Measurements from ENCODE around the gene CEP170.
"Not testable (repeated sequence)": the region's sequence is repeated elsewhere in the genome, so short reads cannot be mapped to it uniquely, and the experiment has no call there.

The CEP170 gene

DNA sequence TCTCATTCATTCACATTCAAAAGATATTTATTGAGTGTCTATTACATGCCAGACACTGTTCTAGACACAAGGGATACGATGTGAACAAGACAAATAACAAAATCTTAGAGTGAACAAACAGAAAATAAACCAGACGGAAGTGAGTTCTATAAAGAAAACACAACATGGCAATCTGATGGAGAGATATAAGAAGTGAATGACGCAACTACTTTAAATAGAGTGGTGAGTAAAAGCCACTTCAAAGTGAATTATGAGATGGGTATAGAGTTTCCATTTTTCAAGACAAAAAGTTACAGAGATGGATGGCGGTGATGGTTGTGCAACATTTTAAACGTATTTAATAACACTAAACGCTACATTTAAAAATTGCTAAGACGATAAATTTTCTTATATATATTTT, 75.4 kb downstream of the CEP170 start:
- FAIRE-seq (no peak), DNase-seq (ENCODE audit: low spot score) (no peak)

DNA sequence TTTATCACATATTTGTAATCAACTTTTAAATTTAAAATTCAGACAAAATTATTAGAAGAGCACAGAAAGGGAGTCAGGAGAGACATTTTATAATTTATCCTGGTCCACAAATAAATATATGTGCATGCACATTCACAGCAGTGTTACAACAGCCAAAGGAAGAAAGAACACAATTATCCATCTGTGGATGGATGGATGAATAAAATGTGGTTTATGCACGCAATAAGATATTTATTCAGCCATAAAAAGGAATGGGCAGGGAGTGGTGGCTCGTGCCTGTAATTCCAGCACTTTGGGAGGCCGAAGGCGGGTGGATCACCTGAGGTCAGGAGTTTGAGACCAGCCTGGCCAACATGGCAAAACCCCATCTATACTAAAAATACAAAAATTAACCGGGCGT, 77.3 kb downstream of the CEP170 start:
- FAIRE-seq; DNase-seq (ENCODE audit: low spot score): not testable (repeated sequence)

DNA sequence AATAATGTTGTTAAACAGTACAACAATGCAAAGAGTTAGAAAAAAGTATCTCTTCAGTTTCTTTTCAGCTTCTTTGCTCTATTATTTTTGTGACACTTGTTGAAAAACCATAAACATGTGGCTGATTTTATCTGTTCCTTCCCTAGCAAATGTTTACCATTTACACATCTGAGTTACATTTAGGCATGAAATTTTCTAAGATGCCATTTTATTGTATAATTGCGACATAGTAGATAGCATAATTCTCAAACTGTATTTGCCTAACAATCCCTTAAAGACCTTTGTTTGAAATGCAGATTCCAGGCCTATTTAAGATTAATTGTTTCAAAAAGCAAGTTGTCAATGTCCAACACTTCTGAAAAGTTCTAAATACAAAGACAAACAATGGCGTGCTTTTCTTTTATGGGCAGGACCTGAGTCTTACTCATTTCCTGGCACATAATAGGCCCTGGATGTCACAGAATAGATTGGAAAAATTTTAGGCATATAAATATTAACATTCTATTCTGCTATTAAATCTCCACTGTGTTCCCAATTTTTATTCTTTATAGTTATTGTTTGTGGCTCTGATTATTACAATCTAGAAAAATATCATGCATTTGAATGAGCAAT, 81.2 kb downstream of the CEP170 start:
- not testable (repeated sequence) for FAIRE-seq

DNA sequence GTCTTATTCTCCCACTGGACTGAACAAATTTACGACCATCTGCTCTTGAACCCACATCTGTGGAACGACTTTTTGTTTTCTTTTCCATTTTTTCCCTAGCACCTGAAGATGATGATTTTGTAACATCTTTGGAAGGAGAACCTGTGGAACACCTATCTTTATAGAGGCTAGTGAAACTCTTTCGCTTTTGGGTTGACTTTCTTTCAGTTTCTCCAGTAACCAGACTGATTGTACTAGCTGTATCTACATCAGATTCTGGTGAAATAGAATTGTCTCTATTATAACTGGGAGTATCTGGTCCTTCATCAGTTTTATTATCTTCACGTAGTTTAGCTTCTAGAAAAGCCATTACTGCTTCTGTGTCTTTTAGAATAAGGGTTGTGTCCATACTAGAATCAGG, 90.2 kb downstream of the CEP170 start:
- not testable (repeated sequence) for FAIRE-seq; DNase-seq (ENCODE audit: low spot score)

More for the DNA sequence above, 81.2 kb downstream of the CEP170 start:
- DNase-seq (ENCODE audit: low spot score) = not testable (repeated sequence)

DNA sequence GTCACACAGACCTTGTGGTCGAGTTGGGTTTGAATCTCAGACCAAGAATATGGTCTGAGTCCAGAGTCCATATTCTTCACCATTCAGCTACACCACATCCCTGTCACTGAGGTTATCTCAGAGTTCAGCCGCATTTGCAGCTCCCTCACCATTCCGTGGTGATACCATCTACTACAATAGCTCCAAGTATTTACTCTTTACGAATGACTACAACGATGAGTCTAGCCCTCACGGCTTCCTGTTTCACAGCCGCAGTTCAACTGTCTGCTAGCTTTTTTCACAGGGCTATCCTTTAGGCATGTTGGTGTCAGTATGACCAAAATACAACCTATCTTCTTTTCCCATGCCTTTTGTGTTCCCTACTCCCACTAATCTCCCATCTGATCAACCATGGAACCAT, 104.2 kb downstream of the CEP170 start:
- not testable (repeated sequence) for DNase-seq (ENCODE audit: low spot score); FAIRE-seq

DNA sequence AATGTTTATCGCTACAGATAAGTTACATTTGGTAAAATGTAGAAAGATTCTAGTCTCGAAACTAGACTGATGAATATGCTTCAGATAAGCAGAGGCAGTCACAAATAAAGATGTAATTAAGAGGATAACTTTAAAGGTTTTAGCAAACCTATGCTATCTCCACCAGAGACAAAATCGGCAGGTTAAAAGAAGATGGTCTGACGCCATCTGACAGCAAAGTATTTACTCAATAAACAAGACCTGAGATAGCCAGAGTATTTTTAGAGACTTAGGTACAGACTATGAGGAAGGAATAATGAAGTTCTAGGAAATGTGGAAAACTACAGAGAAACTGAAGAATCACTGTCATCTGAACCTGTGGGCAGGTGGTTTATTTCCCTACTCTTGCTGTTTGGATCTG, 106.0 kb downstream of the CEP170 start:
- not testable (repeated sequence) for DNase-seq (ENCODE audit: low spot score); FAIRE-seq

DNA sequence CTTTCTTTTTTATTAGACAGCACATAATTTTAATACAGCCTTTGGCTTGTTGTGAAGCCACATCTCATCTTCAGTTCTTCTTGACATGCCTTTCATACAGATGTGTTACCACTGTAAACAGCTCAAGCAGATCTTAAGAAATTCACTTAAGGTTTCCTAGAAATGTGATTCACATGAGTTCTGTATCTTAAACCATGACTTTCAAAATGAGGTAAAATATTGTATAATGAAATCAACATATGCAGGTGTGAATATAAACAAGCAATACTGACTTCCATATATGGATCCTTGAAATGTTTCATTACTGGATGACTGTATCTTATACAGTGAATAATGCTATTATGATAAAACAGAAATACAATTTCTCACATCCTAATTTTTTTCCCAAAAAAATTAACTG, 107.7 kb downstream of the CEP170 start:
- not testable (repeated sequence) for FAIRE-seq; DNase-seq (ENCODE audit: low spot score)

DNA sequence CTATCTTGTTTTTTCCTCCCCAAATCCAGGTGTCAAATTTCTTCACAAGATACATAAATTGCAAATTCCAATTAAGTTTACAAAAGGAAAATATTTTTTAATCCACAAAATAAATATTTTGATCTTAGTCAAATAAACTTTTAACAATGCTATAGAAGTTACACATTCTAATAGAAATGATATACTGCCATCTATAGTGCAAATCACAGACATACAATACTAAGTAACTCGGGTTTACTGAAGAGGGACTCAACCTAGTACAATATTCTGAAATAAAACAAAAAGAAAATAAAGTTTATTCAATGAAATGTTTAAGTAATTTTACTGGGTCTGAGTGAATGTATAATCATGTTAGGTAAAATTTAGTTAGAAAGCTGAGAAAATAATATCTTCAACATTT, 114.6 kb downstream of the CEP170 start:
- DNase-seq (ENCODE audit: low spot score) = not testable (repeated sequence)
- peak; percentile 78 for FAIRE-seq

DNA sequence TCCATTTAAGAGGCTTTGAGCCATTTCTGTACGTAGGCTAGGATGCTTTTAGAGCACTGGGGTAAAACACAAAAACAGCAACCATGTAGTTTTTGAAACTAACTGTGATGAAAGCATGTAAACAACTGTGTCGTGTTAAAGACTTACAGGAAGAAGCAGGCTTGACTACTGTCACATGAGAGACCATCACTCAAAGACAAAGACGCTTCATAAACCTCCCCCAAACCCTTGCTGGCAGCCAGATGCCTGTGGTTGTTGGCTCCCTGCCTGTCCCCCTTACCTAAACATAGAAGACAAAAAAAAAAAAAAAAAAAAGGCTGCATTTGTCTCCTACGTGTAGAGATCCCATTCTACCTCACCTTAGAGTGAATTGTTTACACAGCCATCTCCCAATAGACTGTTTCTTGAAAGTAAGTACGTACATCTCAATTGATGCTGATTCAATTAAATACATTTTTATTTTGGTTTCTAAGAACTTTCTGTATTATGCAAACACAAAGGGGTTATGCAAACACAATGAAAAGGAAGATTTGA, 132.1 kb downstream of the CEP170 start:
- not testable (repeated sequence) for FAIRE-seq; DNase-seq (ENCODE audit: low spot score)

DNA sequence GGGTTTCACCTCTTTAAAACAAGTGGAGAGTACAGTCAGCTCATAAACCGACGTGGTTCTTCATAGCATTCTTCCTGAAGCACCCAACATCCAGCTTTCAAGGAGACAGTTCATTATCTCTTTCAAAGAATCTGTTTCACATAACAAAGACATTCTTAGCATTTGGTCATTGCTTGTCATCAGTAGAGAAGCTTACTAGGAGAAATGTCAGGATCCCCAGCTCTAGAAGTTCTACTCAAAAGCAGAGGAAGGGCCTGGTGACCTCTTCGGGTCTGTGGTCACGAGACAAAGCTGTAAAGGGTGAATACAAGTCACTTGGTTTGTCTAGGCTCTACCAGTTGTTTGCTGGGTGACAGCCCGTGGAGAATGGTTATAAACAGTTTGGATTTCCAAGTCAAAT, 133.1 kb downstream of the CEP170 start:
- not testable (repeated sequence) for DNase-seq (ENCODE audit: low spot score); FAIRE-seq

DNA sequence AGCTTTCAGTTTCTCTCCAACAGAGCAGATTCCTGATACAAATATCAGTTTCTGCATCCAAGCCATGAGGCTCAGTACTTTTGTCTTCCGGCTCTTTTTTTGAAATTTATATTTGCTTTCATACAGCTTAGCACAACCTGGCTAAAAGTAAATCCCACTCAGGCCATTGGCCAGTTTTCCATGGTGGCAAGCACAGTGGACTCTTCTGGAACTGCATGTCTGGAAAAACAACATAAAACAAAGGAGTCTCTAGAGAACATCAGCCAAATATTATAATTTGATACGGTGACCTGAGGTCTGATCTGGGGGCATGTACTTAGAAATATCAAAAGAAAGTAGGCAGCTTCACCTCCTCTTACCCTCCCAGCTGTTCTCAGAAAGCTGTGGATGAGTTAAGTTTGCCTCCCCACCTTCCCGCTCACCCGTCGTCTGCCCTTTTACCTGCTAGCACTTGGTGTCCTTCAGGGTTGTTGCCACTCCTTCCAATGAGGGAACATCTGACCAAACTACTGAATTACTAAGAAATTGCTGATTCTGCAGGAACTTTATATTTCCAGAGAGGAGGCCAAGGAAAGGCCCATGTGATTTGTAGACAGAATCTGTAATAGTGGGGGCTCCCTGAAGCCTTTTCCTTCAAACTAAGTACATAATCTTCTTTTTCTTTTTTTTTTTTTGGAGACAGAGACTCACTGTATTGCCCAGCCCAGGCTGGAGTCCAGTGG, 136.3 kb downstream of the CEP170 start:
- FAIRE-seq; DNase-seq (ENCODE audit: low spot score): not testable (repeated sequence)

DNA sequence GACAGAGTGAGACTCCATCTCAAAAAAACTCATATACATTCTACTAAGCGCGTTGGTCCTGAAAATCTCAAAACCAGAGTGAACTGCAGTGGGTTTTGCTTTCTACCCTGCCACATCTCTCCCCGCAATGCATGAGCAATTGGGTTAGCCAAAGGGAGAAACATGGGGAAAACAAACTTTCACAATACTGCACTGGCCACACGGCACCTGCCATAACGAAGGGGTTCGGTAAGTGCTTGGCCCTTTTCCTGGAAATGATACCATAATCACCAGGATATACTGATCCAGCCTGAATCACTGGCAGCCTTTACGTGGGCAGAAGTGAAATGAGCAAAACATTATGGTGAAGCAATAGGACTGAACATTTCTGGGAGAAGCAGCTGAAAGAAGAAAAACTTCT, 138.9 kb downstream of the CEP170 start:
- FAIRE-seq; DNase-seq (ENCODE audit: low spot score): not testable (repeated sequence)

DNA sequence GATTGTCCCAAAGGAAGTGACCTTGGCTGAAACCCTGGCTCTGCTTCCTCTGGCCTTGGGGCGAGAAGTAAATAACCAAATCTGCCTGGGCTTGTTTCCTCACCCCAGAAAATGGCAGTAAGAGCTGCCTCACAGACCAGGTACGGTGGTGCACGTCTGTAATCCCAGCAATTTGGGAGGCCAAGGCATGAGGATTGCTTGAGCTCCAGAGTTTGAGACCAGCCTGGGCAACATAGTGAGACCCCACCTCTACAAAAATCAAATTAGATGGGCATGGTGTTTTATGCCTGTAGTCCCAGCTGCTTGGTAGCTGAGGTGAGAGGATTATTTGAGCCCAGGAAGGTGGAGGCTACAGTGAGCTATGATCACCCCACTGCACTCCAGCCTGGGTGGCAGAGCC, 140.3 kb downstream of the CEP170 start:
- not testable (repeated sequence) for DNase-seq (ENCODE audit: low spot score); FAIRE-seq

DNA sequence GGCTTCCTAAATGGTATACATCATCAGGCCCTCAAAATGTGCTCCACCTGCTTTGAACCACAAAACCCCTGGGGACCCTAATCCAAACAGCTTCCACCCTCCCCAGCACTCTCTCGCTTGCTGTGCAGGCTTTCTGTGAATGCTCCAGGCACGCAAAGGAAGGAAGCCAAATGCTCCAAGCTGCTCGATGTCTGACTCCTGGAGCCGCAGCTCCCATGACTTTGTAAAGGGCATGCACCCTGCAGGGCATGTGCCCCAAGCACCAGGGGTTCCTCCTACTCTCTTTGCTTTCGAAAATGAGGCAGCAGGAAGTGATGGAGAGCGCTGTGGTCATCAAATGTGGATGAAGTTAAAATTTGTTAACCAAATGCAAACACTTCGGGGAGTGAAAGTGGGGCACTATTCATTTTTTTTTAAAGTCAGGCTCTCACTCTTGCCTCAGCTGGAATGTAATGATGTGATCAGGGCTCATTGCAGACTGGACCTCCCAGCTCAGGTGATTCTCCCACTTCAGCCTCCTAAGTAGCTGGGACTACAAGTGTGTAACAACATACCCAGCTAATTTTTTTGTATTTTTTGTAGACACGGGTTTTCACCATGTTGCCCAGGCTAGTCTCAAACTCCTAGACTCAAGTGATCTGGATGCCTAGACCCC, 140.9 kb downstream of the CEP170 start:
- DNase-seq (ENCODE audit: low spot score); FAIRE-seq: not testable (repeated sequence)

DNA sequence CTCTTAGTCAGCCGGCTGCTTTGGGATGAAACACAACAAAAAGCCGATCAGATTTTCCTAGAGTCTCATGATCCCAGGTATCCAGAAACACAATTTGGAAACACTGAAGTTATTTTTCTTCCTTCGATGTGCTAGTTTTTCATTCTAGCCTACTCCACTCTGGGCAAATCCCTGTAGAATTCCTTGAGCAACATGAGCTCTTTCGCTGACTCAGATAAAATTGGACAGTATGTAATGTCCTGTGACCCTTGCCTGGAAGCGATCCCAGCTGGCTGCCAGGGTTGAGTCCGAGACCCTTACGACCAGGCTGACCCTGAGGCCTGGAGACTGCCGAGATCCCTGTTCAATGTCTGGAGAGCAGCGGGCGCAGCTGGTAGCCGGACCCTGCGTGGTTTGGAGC, 147.9 kb downstream of the CEP170 start:
- not testable (repeated sequence) for DNase-seq (ENCODE audit: low spot score); FAIRE-seq

DNA sequence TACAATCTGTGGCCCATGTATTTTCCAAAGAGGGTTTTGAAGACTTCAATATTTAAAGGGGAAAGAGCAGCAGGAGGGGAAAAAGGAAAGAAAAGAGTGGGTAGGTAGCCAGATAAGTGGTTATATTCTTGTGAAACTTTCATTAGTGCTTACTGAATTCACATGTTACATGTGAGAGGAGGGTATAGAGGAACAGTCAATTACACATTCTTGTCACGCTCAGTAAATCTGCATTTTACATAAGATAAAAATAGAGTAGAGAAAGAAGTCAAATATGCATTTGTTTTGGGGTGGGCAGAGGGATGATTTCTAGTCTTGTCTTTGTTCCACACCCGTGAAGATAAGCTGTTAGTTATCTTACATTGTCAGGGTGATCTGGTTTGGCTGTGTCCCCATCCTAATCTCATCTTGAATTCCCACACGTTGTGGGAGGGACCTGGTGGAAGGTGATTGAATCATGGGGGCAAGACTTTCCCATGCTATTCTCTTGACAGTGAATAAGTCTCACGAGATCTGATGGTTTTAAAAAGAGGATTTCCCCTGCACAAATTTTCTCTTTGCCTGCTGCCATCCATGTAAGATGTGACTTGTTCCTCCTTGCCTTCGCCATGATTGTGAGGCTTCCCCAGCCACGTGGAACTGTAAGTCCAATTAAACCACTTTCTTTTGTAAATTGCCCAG, 149.3 kb downstream of the CEP170 start:
- not testable (repeated sequence) for FAIRE-seq; DNase-seq (ENCODE audit: low spot score)

DNA sequence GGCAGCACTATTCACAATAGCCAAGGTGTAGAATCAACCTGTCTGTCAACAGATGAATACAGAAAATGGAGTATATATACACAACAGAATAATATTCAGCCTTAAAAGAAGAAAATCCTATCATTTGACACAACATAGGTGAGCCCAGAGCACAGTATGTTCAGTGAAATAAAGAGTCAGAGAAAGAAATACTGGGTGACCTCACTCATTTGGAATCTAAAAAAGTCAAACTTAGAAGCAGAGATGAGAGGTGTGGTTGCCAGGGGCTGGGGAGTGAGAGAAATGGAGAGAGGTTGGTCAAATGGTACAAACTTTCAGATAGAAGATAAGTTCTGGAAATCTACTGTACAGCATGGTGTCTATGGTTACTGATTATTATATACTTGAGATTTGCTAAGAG, 150.0 kb downstream of the CEP170 start:
- not testable (repeated sequence) for FAIRE-seq; DNase-seq (ENCODE audit: low spot score)

DNA sequence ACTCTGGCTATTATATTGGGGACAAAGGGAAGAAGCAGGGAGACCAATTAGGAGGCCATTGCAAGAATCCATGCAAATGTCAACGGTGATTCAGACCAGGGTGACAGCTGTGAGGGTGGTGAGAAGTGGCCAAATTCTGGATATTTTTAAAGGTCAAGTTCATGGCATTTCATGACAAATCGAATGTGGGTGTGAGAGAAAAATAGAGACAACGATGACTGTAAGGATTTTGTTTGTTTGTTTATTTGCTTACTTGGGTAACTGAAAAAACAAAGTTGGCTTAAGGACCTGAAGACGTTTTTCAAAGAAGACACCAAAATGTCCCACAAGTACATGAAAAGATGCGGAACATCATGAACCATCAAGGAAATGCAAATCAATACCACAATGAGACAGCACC, 150.6 kb downstream of the CEP170 start:
- not testable (repeated sequence) for FAIRE-seq; DNase-seq (ENCODE audit: low spot score)

DNA sequence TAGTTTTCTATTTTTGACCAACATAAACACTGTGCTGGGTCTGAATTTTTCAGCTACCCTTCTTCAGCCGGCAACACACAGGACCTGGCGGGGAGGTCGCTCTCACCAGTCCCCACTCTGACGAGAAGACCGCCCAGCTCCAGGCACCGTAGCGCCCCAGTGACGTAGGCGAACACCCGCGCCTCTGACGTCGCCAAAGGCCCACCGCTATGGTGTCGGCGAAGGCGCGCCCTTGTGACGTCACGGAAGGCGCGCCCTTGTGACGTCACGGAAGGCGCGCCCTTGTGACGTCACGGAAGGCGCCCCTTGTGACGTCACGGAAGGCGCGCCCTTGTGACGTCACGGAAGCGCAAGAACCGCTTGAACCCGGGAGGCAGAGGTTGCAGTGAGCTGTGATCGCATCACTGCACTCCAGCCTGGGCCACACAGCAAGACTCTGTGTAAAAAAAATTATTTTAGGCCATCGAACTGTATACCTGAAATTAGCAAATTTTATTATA, 153.5 kb downstream of the CEP170 start:
- DNase-seq (ENCODE audit: low spot score); FAIRE-seq: not testable (repeated sequence)

DNA sequence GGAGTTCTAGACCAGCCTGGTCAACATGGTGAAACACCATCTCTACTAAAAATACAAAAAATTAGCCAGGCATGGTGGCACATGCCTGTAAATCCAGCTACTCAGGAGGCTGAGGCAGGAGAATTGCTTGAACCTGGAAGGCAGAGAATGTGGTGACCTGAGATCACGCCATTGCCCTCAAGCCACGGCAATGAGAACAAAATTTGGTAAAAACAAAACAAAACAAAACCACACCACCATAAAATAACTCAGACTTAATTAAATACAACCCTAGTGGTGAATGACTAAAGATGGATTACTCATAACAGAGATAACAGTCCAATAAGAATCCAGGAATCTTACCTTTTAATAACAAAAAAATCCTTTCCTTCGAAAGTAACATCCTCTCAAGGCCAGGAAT, 167.7 kb downstream of the CEP170 start:
- not testable (repeated sequence) for FAIRE-seq; DNase-seq (ENCODE audit: low spot score)

Measured in RCC 7860 (cell line).